OCI-M2 (cell line): ENCODE results near the gene KIF5A.
"Not testable (repeated sequence)": the region's sequence is repeated elsewhere in the genome, so short reads cannot be mapped to it uniquely, and the experiment has no call there.

Experiments used
- DNase-seq: peaks from one replicate; lab custom pipeline; 2025; ENCODE audit not compliant: unreplicated experiment; lab: John Stamatoyannopoulos, UW

Gene KIF5A

GRCh38 chr12:57617942-57618341 is 68.1 kb downstream of the KIF5A start:
- no peak for DNase-seq

- DNase-seq, result not testable (repeated sequence)
Observed at GRCh38 chr12:57618431-57618830, 68.6 kb downstream of the KIF5A start.

GRCh38 chr12:57618966-57619433 is 69.2 kb downstream of the KIF5A start:
- DNase-seq, result no peak

GRCh38 chr12:57619434-57620244 is 69.8 kb downstream of the KIF5A start:
- no peak for DNase-seq

- no peak for DNase-seq
Observed at GRCh38 chr12:57620245-57620935, 70.5 kb downstream of the KIF5A start.

- DNase-seq, result no peak
Observed at GRCh38 chr12:57620936-57621496, 71.2 kb downstream of the KIF5A start.

GRCh38 chr12:57621497-57622292 is 71.9 kb downstream of the KIF5A start:
- DNase-seq, result no peak

GRCh38 chr12:57622293-57623245 is 72.7 kb downstream of the KIF5A start:
- no peak for DNase-seq

- DNase-seq, result no peak
Observed at GRCh38 chr12:57623385-57623784, 73.5 kb downstream of the KIF5A start.

GRCh38 chr12:57623811-57624390 is 74.1 kb downstream of the KIF5A start:
- no peak for DNase-seq

GRCh38 chr12:57624441-57625220 is 74.8 kb downstream of the KIF5A start:
- DNase-seq, result no peak

GRCh38 chr12:57625261-57626032 is 75.6 kb downstream of the KIF5A start:
- DNase-seq, result no peak

GRCh38 chr12:57626111-57626920 is 76.5 kb downstream of the KIF5A start:
- no peak for DNase-seq

GRCh38 chr12:57626921-57627445 is 77.1 kb downstream of the KIF5A start:
- no peak for DNase-seq

- no peak for DNase-seq
Observed at GRCh38 chr12:57627501-57628279, 77.8 kb downstream of the KIF5A start.
